ENCODE results near the gene ABI3BP.

DNA sequence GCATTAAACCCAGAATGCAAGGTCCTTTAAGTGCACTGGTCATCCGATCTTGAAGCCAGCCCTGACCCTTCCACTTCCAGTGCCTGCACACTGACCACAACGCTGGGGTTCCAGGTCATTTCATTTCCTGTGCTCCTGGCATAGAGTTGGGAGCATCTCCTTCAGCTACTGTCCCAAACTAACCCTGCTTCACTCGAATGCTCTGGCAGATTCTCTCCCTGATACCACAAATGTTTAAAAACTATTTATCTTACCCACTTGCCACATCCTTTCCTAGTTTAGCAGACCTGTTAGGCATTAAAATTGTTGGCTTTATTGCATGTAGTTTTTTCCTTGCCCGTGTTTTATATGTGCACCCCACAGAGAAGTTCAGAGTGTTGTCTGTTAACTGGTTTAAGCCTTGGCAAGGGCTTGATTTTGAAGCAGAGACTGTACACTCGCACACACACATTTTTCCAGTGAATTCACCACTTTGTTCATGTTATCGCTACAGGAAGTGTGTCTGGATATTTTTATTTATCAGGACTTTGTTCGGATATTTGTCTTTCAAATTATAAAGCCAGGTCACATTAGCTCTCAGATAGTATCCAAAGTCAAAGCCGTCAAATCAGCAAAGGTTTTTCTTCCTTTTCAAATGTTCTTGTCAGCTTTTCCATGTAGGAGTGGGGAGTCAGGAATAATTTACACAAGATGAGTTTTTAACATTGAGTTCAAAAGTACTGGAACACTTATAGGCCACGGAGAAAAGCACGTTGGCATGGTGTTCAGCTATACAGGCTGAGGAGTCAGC lies 77.3 kb downstream of the ABI3BP start:
- TF ChIP-seq, protein P1, sequence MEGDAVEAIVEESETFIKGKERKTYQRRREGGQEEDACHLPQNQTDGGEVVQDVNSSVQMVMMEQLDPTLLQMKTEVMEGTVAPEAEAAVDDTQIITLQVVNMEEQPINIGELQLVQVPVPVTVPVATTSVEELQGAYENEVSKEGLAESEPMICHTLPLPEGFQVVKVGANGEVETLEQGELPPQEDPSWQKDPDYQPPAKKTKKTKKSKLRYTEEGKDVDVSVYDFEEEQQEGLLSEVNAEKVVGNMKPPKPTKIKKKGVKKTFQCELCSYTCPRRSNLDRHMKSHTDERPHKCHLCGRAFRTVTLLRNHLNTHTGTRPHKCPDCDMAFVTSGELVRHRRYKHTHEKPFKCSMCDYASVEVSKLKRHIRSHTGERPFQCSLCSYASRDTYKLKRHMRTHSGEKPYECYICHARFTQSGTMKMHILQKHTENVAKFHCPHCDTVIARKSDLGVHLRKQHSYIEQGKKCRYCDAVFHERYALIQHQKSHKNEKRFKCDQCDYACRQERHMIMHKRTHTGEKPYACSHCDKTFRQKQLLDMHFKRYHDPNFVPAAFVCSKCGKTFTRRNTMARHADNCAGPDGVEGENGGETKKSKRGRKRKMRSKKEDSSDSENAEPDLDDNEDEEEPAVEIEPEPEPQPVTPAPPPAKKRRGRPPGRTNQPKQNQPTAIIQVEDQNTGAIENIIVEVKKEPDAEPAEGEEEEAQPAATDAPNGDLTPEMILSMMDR (IDR thresholded peaks at IDR 0.05), result no peak
- TF ChIP-seq, protein P2, sequence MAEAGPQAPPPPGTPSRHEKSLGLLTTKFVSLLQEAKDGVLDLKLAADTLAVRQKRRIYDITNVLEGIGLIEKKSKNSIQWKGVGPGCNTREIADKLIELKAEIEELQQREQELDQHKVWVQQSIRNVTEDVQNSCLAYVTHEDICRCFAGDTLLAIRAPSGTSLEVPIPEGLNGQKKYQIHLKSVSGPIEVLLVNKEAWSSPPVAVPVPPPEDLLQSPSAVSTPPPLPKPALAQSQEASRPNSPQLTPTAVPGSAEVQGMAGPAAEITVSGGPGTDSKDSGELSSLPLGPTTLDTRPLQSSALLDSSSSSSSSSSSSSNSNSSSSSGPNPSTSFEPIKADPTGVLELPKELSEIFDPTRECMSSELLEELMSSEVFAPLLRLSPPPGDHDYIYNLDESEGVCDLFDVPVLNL (CRISPR knock-in tag; IDR thresholded peaks at IDR 0.05; ENCODE audit: borderline replicate concordance, low read depth), result no peak
- no peak for TF ChIP-seq JUN (CRISPR knock-in tag; IDR thresholded peaks at IDR 0.05)
